Stimulated activated naive B cell treated with anti-CD40 and anti-IgM and Interleukin-4, amounts not matched to agents 10 μg/mL and 1 μg/mL and 100 μg/mL, for 72 hours (primary cell): ENCODE measurements around the gene VCAN.
A peak's percentile ranks its signal among the peaks of the same experiment; 100 is the strongest.

Experiments
- ATAC-seq, 2 donors: fragments of 150-1000 bp; cut with Tn5 transposase; replicated peaks; 2 replicates each; pipeline ENCODE4 v1.10.0; 2021; ENCODE audit warnings: moderate library complexity in 1 of 2
- DNase-seq: peaks from one replicate; pipeline ENCODE4 v3.0.0; 2021
- H3K27ac Mint-ChIP-seq: one replicate; pipeline ENCODE4 v1.8.0; 2022; ENCODE audit warnings: mild to moderate bottlenecking, mixed read lengths
- H3K27me3 Mint-ChIP-seq, 2 donors: one replicate each; pipeline ENCODE4 v1.8.0; 2022; ENCODE audit warnings: mixed read lengths in 2 of 2
- H3K36me3 Mint-ChIP-seq, 2 donors: one replicate each; pipeline ENCODE4 v1.8.0; 2022; ENCODE audit warnings: mixed read lengths in 2 of 2, mild to moderate bottlenecking in 1 of 2
- H3K4me1 Mint-ChIP-seq, 2 donors: one replicate each; pipeline ENCODE4 v1.8.0; 2022; ENCODE audit warnings: mixed read lengths in 2 of 2, mild to moderate bottlenecking in 1 of 2
- H3K4me3 Mint-ChIP-seq, 2 donors: one replicate each; pipeline ENCODE4 v1.8.0; 2022; ENCODE audit warnings: mild to moderate bottlenecking in 2 of 2, mixed read lengths in 2 of 2, moderate library complexity in 1 of 2
- H3K9me3 Mint-ChIP-seq, 2 donors: one replicate each; pipeline ENCODE4 v1.8.0; 2022; ENCODE audit warnings: mixed read lengths in 2 of 2, mild to moderate bottlenecking in 1 of 2

The VCAN gene

DNA sequence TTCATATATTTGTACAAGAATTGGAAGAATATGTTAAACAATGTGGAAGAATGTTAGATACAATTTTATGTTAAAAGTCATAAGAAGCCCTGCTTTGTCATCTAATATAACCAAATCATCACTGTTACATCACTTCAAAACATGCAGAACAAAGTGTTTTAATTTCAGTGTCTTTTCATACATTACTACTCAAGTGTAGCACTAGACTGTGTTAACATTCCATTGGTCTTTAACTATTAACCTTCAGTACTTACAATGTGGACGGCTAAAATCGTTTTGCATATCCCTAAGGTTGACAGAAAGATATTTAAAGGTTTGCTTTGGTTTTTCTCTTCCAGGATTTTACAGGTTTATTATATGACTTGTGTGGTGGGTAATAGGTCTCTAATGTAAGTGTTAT is 50.9 kb downstream of the VCAN start:
- Mint-ChIP-seq H3K36me3 (no peaks in the 10 kb centered on the region), H3K27me3 (no peaks in the 10 kb centered on the region), H3K4me3 (no peak overlapping the region), H3K27ac (no peak overlapping the region), H3K4me1 (no peaks in the 10 kb centered on the region), H3K9me3 (no peaks in the 10 kb centered on the region)
- DNase-seq, result no peak
- ATAC-seq, result no peak

DNA sequence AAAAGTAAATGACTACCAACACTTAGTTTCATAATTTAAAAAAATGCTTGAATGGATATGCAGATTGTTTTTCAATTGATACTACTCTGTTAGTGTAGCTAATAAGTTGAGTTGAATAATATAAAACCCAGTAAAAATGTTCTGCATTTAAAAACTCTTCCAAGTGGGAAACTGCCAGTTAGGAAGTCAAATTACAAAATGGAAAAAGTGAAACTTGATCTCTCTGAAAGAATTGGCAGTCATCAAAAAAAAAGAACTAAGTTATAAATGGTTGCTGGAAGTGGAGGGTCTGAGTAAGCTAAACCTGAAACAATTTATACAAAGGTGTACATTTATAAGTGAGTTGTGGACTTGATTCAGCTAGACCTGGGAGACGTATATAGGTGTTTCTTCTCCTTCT is 52.4 kb downstream of the VCAN start:
- no peak for DNase-seq

DNA sequence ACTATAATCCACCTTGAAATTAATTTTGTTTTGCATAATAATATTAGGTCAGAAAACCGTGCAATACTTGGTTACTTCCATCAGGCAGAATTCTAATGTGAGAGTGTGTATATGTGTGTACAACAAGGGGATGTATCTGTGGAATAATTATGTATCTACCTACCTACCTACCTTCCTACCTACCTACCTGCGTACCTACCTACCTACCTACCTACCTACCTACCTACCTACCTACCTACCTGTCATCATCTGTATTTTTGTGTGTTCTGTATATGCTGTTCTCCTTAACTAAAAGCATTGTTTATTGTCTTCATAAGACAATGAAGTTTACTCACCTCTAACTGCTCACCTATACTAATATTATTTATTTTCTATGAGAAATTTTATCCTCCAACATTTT is 52.8 kb downstream of the VCAN start:
- no peaks in the 10 kb centered on the region for H3K36me3 Mint-ChIP-seq

More for the DNA sequence above, 52.4 kb downstream of the VCAN start:
- H3K27me3 Mint-ChIP-seq, result no peaks in the 10 kb centered on the region
- no peak for ATAC-seq
- no peaks in the 10 kb centered on the region for H3K4me1 Mint-ChIP-seq
- H3K9me3 Mint-ChIP-seq, result no peaks in the 10 kb centered on the region
- H3K27ac Mint-ChIP-seq, result no peak overlapping the region
- H3K36me3 Mint-ChIP-seq, result no peaks in the 10 kb centered on the region
- H3K4me3 Mint-ChIP-seq, result no peak overlapping the region

DNA sequence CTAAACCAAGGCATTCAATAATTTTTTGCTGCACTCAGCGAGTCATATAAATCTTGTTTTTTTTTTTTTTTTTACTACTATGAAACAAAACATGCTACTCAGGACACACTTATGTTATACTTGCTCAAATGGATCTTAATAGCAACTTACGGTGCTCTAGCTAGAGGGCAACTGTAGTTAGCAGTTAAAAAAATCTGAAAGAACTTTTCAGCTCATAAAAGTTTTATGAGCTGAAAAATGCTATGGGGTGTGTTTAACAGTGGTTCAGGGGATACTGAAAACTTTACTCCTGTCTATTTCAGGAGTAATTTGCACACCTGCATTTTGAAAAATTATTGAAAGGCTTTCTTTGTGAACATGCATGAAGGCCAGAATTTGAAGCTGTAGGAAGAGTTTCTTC is 53.4 kb downstream of the VCAN start:
- ATAC-seq (no peak), DNase-seq (no peak)
- H3K36me3 Mint-ChIP-seq, result no peaks in the 10 kb centered on the region
- no peak overlapping the region for H3K4me3 Mint-ChIP-seq
- H3K27ac Mint-ChIP-seq, result no peak overlapping the region
- H3K4me1 Mint-ChIP-seq, result no peaks in the 10 kb centered on the region
- H3K27me3 Mint-ChIP-seq, result no peaks in the 10 kb centered on the region
- H3K9me3 Mint-ChIP-seq, result no peaks in the 10 kb centered on the region

More for the DNA sequence above, 52.8 kb downstream of the VCAN start:
- Mint-ChIP-seq H3K9me3 (no peaks in the 10 kb centered on the region), H3K27me3 (no peaks in the 10 kb centered on the region), H3K4me1 (no peaks in the 10 kb centered on the region), H3K4me3 (no peak overlapping the region), H3K27ac (no peak overlapping the region)
- ATAC-seq, result no peak
- no peak for DNase-seq

DNA sequence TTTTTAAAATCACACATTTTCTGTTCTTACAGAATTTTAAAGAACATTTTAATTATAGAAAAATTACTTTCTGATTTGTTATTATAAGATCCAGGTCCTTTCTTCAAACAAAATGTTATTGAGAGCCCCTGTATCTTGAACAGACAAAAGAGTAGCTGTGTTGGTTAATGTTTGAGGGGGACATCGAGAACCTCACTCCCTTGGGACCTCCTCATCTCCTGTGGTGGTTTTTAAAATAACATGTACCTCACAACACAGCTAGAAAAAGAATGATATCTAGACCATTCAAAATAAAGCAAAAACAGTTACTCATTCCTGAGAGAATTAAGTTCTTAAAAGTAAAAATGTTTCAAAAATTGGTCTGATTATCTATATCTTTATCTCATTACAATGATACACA is 54.7 kb downstream of the VCAN start:
- no peaks in the 10 kb centered on the region for H3K27me3 Mint-ChIP-seq
- DNase-seq (no peak), ATAC-seq (no peak)
- H3K4me1 Mint-ChIP-seq, result no peaks in the 10 kb centered on the region
- no peak overlapping the region for H3K27ac Mint-ChIP-seq
- no peak overlapping the region for H3K4me3 Mint-ChIP-seq
- H3K9me3 Mint-ChIP-seq, result no peaks in the 10 kb centered on the region
- H3K36me3 Mint-ChIP-seq, result no peaks in the 10 kb centered on the region

DNA sequence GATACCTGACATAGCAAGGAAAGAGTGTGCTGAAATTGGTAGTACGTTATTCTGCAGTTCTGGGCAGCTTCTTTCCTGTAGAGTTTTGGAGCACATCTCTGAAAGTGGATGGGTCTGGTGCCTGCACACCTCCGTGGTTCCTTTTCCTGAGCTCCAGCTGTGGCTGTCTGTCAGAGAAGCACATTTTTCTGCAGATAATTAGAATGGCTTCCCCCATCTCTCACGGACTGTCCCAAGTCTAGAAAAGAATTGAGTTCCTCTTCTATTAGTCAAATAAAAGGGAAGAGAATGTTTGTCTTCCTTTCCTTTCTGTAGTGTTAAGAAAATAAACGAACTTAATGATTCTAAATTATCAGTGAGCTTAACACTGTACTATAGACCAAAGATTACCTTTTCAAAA is 55.7 kb downstream of the VCAN start:
- no peaks in the 10 kb centered on the region for H3K9me3 Mint-ChIP-seq
- no peak overlapping the region for H3K4me3 Mint-ChIP-seq
- no peak overlapping the region for H3K27ac Mint-ChIP-seq
- H3K36me3 Mint-ChIP-seq, result no peaks in the 10 kb centered on the region
- no peaks in the 10 kb centered on the region for H3K27me3 Mint-ChIP-seq
- H3K4me1 Mint-ChIP-seq, result no peaks in the 10 kb centered on the region
- DNase-seq (no peak), ATAC-seq (no peak)

DNA sequence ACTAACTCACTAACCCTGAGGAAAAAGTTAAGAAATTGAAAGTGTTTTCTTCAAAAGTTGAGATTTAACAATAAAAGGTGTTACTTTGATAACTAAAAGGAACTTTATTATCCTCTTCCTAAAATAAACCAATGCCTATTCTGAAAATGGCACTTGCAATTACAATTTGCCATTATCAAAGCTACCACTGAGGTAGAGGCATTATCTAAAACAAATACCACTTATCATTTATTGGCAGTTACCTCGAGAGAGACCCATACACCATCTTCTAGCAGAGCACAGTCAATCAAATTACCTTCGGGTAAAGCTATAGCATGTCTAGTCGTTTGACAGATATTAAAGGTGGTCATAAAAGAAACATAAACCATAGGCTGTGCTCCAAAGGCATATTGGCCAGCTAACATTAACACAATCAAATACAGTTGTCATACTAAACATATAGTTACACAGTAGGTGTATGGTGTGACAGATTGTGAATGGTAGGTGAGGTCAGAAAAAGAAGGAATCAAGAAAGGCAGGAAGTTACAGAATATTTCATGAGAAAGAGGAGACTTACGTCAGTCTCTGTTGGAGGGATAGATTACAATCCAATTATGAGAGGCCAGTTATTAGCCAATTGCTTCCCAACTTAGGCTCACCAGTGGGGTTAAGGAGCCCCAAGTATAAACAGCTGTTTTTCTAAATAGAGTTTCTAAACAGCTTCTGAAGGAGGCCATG is 56.3 kb downstream of the VCAN start:
- Mint-ChIP-seq H3K27ac (no peak overlapping the region), H3K9me3 (no peaks in the 10 kb centered on the region), H3K4me1 (no peaks in the 10 kb centered on the region), H3K36me3 (no peaks in the 10 kb centered on the region), H3K4me3 (no peak overlapping the region), H3K27me3 (no peaks in the 10 kb centered on the region)
- ATAC-seq (no peak), DNase-seq (no peak)

DNA sequence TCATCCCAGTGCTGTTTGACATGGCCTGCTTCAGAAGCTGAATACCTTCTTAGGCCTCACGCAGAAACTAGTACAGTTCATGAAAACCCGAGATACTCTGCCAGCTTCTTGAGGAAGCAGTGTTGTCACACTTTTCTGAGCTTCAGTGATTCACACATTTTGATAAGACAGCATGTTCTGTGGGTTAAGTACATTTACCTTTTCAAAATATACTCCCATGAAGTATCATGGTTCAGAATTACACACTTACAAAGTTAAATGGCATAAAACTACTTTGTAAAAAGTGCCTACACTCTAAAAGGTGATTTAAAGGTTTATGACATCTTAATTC is 56.9 kb downstream of the VCAN start:
- H3K27ac Mint-ChIP-seq, result no peak overlapping the region
- DNase-seq (no peak), ATAC-seq (no peak)
- no peaks in the 10 kb centered on the region for H3K4me1 Mint-ChIP-seq
- no peak overlapping the region for H3K4me3 Mint-ChIP-seq
- H3K36me3 Mint-ChIP-seq, result no peaks in the 10 kb centered on the region
- no peaks in the 10 kb centered on the region for H3K9me3 Mint-ChIP-seq
- no peaks in the 10 kb centered on the region for H3K27me3 Mint-ChIP-seq

DNA sequence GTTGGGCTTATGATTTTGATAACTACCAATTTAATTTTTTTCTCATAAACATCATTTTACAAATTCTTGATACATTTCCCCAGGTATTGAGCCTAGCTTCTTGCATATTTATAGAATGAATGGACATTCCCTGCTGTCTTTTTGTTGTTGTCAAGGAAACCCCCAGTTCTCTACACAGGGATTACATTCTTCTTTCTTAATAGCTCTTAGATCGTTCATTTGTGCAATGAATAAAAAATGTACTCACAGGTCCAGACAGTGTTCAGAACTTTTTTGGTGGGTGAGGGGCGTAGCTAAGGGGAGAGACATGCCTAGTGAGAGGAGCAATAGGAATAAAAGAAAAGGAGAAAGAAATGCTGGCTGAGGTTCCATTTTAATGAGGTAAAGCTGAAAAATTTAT is 58.6 kb downstream of the VCAN start:
- Mint-ChIP-seq H3K4me1 (no peaks in the 10 kb centered on the region), H3K9me3 (no peaks in the 10 kb centered on the region), H3K27ac (no peak overlapping the region), H3K27me3 (no peaks in the 10 kb centered on the region), H3K4me3 (no peak overlapping the region), H3K36me3 (no peaks in the 10 kb centered on the region)
- DNase-seq, result no peak
- no peak for ATAC-seq

DNA sequence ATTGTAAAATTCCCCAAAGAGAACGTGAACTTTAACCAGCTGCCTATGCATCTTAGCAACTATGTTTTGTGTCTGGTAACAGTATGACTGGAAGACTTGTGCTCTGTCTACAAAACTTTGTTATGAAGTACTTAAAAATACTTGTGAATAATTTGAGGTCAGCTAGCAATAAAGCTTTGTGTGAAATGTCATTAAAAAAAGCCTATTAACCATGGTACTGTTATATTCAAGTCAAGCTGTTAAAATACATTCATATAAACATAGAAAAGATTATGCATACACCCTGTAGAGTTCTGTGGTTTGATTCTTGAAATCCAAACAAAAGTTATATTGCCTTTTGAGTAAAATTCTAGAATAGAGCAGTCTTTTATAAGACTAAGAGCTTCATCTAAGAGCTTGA is 60.1 kb downstream of the VCAN start:
- no peaks in the 10 kb centered on the region for H3K27me3 Mint-ChIP-seq
- H3K9me3 Mint-ChIP-seq, result no peaks in the 10 kb centered on the region
- no peak overlapping the region for H3K4me3 Mint-ChIP-seq
- H3K36me3 Mint-ChIP-seq, result no peaks in the 10 kb centered on the region
- no peak for ATAC-seq
- H3K27ac Mint-ChIP-seq, result no peak overlapping the region
- H3K4me1 Mint-ChIP-seq, result no peaks in the 10 kb centered on the region
- DNase-seq, result no peak

DNA sequence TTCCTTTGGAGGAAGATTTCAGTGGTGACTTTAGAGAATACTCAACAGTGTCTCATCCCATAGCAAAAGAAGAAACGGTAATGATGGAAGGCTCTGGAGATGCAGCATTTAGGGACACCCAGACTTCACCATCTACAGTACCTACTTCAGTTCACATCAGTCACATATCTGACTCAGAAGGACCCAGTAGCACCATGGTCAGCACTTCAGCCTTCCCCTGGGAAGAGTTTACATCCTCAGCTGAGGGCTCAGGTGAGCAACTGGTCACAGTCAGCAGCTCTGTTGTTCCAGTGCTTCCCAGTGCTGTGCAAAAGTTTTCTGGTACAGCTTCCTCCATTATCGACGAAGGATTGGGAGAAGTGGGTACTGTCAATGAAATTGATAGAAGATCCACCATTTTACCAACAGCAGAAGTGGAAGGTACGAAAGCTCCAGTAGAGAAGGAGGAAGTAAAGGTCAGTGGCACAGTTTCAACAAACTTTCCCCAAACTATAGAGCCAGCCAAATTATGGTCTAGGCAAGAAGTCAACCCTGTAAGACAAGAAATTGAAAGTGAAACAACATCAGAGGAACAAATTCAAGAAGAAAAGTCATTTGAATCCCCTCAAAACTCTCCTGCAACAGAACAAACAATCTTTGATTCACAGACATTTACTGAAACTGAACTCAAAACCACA is 67.4 kb downstream of the VCAN start:
- no peaks in the 10 kb centered on the region for H3K27me3 Mint-ChIP-seq
- peak overlapping the region in 1 of 2 donors; percentile 66 for H3K4me3 Mint-ChIP-seq
- peak; percentile 74 to 78 for ATAC-seq
- peaks cover 8 to 16% of the 10 kb centered on the region in 2 donors for H3K4me1 Mint-ChIP-seq
- H3K36me3 Mint-ChIP-seq, result no peaks in the 10 kb centered on the region
- peak overlapping the region; percentile 38 for H3K27ac Mint-ChIP-seq
- no peak for DNase-seq
- H3K9me3 Mint-ChIP-seq, result peaks cover 2 to 3% of the 10 kb centered on the region in 2 donors

DNA sequence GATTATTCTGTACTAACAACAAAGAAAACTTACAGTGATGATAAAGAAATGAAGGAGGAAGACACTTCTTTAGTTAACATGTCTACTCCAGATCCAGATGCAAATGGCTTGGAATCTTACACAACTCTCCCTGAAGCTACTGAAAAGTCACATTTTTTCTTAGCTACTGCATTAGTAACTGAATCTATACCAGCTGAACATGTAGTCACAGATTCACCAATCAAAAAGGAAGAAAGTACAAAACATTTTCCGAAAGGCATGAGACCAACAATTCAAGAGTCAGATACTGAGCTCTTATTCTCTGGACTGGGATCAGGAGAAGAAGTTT is 67.9 kb downstream of the VCAN start:
- Mint-ChIP-seq H3K9me3 (peaks cover 2 to 3% of the 10 kb centered on the region in 2 donors), H3K27me3 (no peaks in the 10 kb centered on the region), H3K4me3 (peak overlapping the region in 1 of 2 donors; percentile 66), H3K36me3 (no peaks in the 10 kb centered on the region), H3K27ac (peak overlapping the region; percentile 38), H3K4me1 (peaks cover 8 to 16% of the 10 kb centered on the region in 2 donors)
- ATAC-seq, result no peak
- no peak for DNase-seq

DNA sequence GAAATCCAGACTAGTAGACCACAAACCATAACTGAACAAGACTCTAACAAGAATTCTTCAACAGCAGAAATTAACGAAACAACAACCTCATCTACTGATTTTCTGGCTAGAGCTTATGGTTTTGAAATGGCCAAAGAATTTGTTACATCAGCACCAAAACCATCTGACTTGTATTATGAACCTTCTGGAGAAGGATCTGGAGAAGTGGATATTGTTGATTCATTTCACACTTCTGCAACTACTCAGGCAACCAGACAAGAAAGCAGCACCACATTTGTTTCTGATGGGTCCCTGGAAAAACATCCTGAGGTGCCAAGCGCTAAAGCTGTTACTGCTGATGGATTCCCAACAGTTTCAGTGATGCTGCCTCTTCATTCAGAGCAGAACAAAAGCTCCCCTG is 68.6 kb downstream of the VCAN start:
- Mint-ChIP-seq H3K9me3 (peaks cover 2 to 3% of the 10 kb centered on the region in 2 donors), H3K4me3 (no peak overlapping the region), H3K36me3 (no peaks in the 10 kb centered on the region), H3K27me3 (no peaks in the 10 kb centered on the region), H3K27ac (peak overlapping the region; percentile 14), H3K4me1 (peaks cover 8 to 16% of the 10 kb centered on the region in 2 donors)
- ATAC-seq, result no peak
- DNase-seq, result no peak

DNA sequence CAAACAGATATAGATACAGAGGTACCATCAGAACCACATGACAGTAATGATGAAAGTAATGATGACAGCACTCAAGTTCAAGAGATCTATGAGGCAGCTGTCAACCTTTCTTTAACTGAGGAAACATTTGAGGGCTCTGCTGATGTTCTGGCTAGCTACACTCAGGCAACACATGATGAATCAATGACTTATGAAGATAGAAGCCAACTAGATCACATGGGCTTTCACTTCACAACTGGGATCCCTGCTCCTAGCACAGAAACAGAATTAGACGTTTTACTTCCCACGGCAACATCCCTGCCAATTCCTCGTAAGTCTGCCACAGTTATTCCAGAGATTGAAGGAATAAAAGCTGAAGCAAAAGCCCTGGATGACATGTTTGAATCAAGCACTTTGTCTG is 69.2 kb downstream of the VCAN start:
- Mint-ChIP-seq H3K27me3 (no peaks in the 10 kb centered on the region), H3K4me3 (no peak overlapping the region), H3K9me3 (peaks cover 2 to 3% of the 10 kb centered on the region in 2 donors), H3K4me1 (peaks cover 8 to 16% of the 10 kb centered on the region in 2 donors), H3K27ac (no peak overlapping the region), H3K36me3 (no peaks in the 10 kb centered on the region)
- DNase-seq (no peak), ATAC-seq (no peak)

DNA sequence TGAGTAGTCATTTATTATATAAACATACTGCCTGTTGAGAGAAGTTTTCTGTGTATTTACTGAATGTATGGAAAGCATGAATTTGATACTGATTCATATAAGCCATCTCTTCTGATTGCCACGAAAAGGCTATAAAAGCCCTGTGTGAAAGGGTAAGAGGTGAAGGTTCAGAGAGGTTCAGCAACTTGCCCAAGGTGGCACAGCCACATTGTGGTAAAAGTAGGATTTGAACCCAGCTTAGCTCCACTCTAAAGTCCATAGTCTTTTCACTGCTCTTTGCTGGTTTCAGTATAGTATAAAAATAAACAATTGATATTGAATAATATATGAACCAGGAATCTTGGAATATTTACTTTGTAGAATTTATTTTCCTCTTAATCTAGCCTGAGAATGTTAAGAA is 71.3 kb downstream of the VCAN start:
- H3K27ac Mint-ChIP-seq, result no peak overlapping the region
- H3K4me3 Mint-ChIP-seq, result no peak overlapping the region
- DNase-seq, result no peak
- no peaks in the 10 kb centered on the region for H3K27me3 Mint-ChIP-seq
- no peak for ATAC-seq
- H3K4me1 Mint-ChIP-seq, result peaks cover 8 to 16% of the 10 kb centered on the region in 2 donors
- H3K36me3 Mint-ChIP-seq, result no peaks in the 10 kb centered on the region
- H3K9me3 Mint-ChIP-seq, result peaks cover 2% of the 10 kb centered on the region in 2 donors
